Stimulated activated CD8-positive, alpha-beta memory T cell treated with anti-CD3 and anti-CD28 coated beads, Interleukin-7, amount 100 ng/mL, for 48 hours (primary cell): ENCODE measurements around the gene OSBPL2.

Experiments used
- DNase-seq, 2 donors: peaks; one replicate each; pipeline ENCODE4 v3.0.0-alpha.2; 2020; ENCODE audit warnings: low read depth in 1 of 2; ENCODE audit errors: extremely low read depth in 1 of 2

OSBPL2 gene

GRCh38 chr20:62248890-62249560 lies 10.7 kb downstream of the OSBPL2 start:
- DNase-seq = no peak

GRCh38 chr20:62252342-62252966 lies 14.1 kb downstream of the OSBPL2 start:
- DNase-seq = no peak

GRCh38 chr20:62253398-62253797 lies 15.1 kb downstream of the OSBPL2 start:
- no peak for DNase-seq

- DNase-seq = no peak
Observed at GRCh38 chr20:62254021-62254724, 15.9 kb downstream of the OSBPL2 start.

GRCh38 chr20:62255976-62256375 lies 17.7 kb downstream of the OSBPL2 start:
- no peak for DNase-seq

- no peak for DNase-seq
Observed at GRCh38 chr20:62258499-62259293, 20.4 kb downstream of the OSBPL2 start.

GRCh38 chr20:62259294-62259565 lies 20.9 kb downstream of the OSBPL2 start:
- no peak for DNase-seq

GRCh38 chr20:62262064-62262463 lies 23.7 kb downstream of the OSBPL2 start:
- DNase-seq = no peak

- no peak for DNase-seq
Observed at GRCh38 chr20:62263396-62263795, 25.1 kb downstream of the OSBPL2 start.

GRCh38 chr20:62265365-62265764 lies 27.0 kb downstream of the OSBPL2 start:
- no peak for DNase-seq

GRCh38 chr20:62266340-62266739 lies 28.0 kb downstream of the OSBPL2 start:
- DNase-seq = no peak

GRCh38 chr20:62266851-62267250 lies 28.5 kb downstream of the OSBPL2 start:
- no peak for DNase-seq

GRCh38 chr20:62267543-62267942 lies 29.2 kb downstream of the OSBPL2 start:
- no peak for DNase-seq

GRCh38 chr20:62268228-62268900 lies 30.0 kb downstream of the OSBPL2 start:
- DNase-seq = no peak

GRCh38 chr20:62269378-62269777 lies 31.1 kb downstream of the OSBPL2 start:
- no peak for DNase-seq

GRCh38 chr20:62269871-62270270 lies 31.6 kb downstream of the OSBPL2 start:
- DNase-seq = no peak

- no peak for DNase-seq
Observed at GRCh38 chr20:62272200-62272599, 33.9 kb downstream of the OSBPL2 start.

- no peak for DNase-seq
Observed at GRCh38 chr20:62273416-62273815, 35.1 kb downstream of the OSBPL2 start.

GRCh38 chr20:62274332-62274950 lies 36.1 kb downstream of the OSBPL2 start:
- DNase-seq = no peak

- no peak for DNase-seq
Observed at GRCh38 chr20:62275219-62275618, 36.9 kb downstream of the OSBPL2 start.

GRCh38 chr20:62276439-62276838 lies 38.1 kb downstream of the OSBPL2 start:
- DNase-seq = no peak
